Gastroesophageal sphincter (tissue), 3 donors: ENCODE results near the gene POLN.

Experiments used
- CTCF ChIP-seq, 4 experiments: fragments of 200-600 bp in 2 of 4; fragments of 450-650 bp in 2 of 4; sonication (generic) in 1 of 4; IDR thresholded peaks; one replicate each; pipeline ENCODE4 v1.5.1; 2017 to 2019; ENCODE audit warnings: antibody characterized with exemption in 4 of 4, mild to moderate bottlenecking in 2 of 4, moderate library complexity in 2 of 4
- EP300 ChIP-seq: sonication (generic); formaldehyde crosslinking; IDR thresholded peaks from one replicate; pipeline ENCODE4 v1.6.1; 2017; ENCODE audit warnings: antibody characterized with exemption, mild to moderate bottlenecking
- POLR2A ChIP-seq, 2 donors: fragments of 450-650 bp; IDR thresholded peaks; one replicate each; pipeline ENCODE4 v1.6.1; 2017; ENCODE audit warnings: antibody characterized with exemption in 2 of 2, mild to moderate bottlenecking in 2 of 2, moderate library complexity in 1 of 2
- POLR2AphosphoS5 ChIP-seq: sonication (generic); formaldehyde crosslinking; IDR thresholded peaks from one replicate; pipeline ENCODE4 v1.6.1; 2017; ENCODE audit warnings: antibody characterized with exemption

- no peak for TF ChIP-seq POLR2A (IDR thresholded peaks at IDR 0.05)
- TF ChIP-seq CTCF (IDR thresholded peaks at IDR 0.05) = no peak
- no peak for TF ChIP-seq POLR2AphosphoS5
- no peak for TF ChIP-seq EP300
Observed at GRCh38 chr4:2245057-2245786, 3.3 kb upstream of the POLN start.
